Colonic mucosa (tissue), 4 donors: Measurements from ENCODE around the gene ENPP6. TPM values are rescaled to one million over a fixed set of nuclear protein-coding genes. Genes with fewer than 3 reads are reported as not detected.
A peak's percentile ranks its signal among the peaks of the same experiment; 100 is the strongest.

Source experiments
- DNase-seq: peaks from one replicate; pipeline ENCODE4 v3.0.0-alpha.2; 2020
- H3K27ac ChIP-seq: fragments of 200-600 bp; one replicate; pipeline ENCODE4 v1.8.0; 2021
- H3K27me3 ChIP-seq: fragments of 200-600 bp; one replicate; pipeline ENCODE4 v1.8.0; 2021
- H3K36me3 ChIP-seq: fragments of 200-600 bp; one replicate; pipeline ENCODE4 v1.8.0; 2021
- H3K4me1 ChIP-seq: fragments of 200-600 bp; one replicate; pipeline ENCODE4 v1.8.0; 2021; ENCODE audit warnings: mild to moderate bottlenecking
- H3K4me3 ChIP-seq: fragments of 200-600 bp; one replicate; pipeline ENCODE4 v1.8.0; 2021
- H3K9ac ChIP-seq, 2 donors: one replicate each; pipeline ENCODE4 v1.7.0; 2013; ENCODE audit warnings: control low read depth in 2 of 2, low read depth in 2 of 2, low read length in 2 of 2
- H3K9me3 ChIP-seq: fragments of 200-600 bp; one replicate; pipeline ENCODE4 v1.8.0; 2021
- intact Hi-C: fragments of 100-400 bp; cut with DNase I; formaldehyde crosslinking; loops from one replicate; pipeline ENCODE4 v1.14.1; 2022
- total RNA-seq, 2 donors: library from RNA; stranded (reverse); fragmentation: NEBNext Ultra II Directional in 1 of 2; extraction: Animal tissue kit (Norgen Biotek cat#: 25700) in 1 of 2; gene quantifications; one replicate each; pipeline ENCODE4 v1.2.1, GENCODE V29; 2021
- TF ChIP-seq, protein P1 (sequence below): fragments of 200-600 bp; IDR thresholded peaks from one replicate; pipeline ENCODE4 v1.8.0; 2022; ENCODE audit warnings: antibody characterized with exemption, mild to moderate bottlenecking
- donor health status: healthy.
- donor health status: DM: no; HTN: no; CAD: no.
- donor health status: DM: no; HTN: no; CAD: no.

The ENPP6 gene
- total RNA-seq, 2 donors from 2014 or later = 0.27 to 0.53 TPM

DNA sequence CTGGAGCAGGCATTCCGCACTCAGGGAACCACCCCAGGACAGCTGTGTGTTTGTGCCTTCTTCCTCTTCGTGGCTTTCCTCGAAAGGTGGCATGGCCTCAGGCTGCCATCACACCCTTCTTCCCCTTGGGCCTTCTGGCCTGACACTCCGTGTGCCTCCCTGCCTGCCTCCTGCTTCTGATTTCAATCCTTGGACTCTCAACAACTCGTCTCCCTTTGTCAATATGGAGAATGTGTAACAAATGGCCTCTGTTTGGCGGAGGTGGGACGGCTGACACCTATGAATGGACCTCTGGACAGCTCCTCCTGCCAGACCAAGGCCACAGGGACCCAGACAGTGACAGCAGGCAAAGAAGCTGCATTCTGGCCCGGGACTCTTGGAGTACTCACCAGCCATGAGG, 137.0 kb downstream of the ENPP6 start:
- Histone ChIP-seq H3K4me3 (no peak overlapping the region), H3K27me3 (no peaks in the 10 kb centered on the region), H3K36me3 (no peaks in the 10 kb centered on the region), H3K27ac (no peak overlapping the region), H3K9ac (no peak overlapping the region), H3K9me3 (no peaks in the 10 kb centered on the region), H3K4me1 (no peaks in the 10 kb centered on the region)
- no peak for DNase-seq
- intact Hi-C loops = no loop called here
- TF ChIP-seq, protein P1, sequence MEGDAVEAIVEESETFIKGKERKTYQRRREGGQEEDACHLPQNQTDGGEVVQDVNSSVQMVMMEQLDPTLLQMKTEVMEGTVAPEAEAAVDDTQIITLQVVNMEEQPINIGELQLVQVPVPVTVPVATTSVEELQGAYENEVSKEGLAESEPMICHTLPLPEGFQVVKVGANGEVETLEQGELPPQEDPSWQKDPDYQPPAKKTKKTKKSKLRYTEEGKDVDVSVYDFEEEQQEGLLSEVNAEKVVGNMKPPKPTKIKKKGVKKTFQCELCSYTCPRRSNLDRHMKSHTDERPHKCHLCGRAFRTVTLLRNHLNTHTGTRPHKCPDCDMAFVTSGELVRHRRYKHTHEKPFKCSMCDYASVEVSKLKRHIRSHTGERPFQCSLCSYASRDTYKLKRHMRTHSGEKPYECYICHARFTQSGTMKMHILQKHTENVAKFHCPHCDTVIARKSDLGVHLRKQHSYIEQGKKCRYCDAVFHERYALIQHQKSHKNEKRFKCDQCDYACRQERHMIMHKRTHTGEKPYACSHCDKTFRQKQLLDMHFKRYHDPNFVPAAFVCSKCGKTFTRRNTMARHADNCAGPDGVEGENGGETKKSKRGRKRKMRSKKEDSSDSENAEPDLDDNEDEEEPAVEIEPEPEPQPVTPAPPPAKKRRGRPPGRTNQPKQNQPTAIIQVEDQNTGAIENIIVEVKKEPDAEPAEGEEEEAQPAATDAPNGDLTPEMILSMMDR = no peak

DNA sequence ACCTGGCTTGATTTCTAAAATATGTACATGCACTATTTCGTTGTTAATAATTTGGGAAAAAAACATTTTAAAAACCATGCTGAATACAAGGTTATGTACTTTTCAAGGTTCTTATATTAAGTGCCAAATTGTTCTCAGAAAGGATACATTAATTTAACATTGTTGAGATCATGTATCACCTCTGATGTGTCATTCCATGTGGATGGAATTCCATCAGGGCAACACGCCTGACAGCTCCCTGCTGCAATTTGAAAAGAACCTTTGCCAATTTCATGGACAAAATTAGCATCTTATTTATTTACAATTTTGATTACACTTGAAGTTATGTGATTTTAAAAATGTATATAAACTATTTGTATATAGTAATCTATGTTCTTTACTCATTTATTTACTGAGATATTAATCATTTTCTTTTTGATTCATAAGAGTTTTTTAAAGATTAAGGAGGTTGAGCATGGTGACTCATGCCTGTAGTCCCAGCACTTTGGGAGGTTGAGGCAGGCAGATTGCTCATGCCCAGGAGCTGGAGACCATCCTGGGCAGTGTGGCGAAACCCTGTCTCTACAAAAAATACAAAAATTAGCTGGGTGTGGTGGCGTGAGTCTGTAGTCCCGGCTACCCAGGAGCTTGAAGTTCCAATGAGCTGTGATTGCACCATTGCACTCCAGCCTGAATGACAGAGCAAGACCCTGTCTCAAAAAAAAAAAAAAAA, 142.8 kb downstream of the ENPP6 start:
- Histone ChIP-seq H3K27me3 (no peaks in the 10 kb centered on the region), H3K27ac (no peak overlapping the region), H3K9ac (no peak overlapping the region), H3K9me3 (no peaks in the 10 kb centered on the region), H3K4me3 (no peak overlapping the region), H3K36me3 (no peaks in the 10 kb centered on the region), H3K4me1 (no peaks in the 10 kb centered on the region)
- DNase-seq = no peak
- TF ChIP-seq, protein P1 = no peak
- intact Hi-C loops = no loop called here

DNA sequence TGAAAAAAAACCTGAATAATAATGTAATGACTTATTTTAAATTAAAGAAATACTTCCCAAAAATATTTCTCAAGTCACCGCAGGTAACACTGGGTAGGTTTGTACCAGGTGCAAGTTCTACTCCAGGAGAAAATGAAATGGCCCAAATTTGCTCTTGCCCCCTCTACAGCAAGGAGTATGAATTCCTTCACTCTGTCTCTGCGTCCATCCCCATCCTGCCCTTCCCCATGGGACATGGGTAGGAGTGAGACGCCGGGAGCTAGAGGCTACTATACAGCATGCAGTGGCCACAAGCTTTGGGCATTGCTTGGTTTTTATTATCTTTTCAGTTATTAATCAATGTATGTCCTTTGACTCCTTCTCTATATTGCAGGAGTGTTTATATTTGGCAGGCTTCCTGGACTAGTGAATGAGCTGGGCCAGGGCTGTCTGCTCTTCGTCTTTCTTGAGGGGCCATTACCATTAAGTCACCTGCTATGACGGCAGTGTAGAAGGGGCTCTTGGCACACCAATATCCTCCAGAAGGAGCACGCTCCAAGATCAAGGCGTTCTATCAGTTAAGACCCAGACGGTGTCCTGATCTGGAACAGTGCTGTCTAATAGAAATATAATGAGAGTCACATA, 149.6 kb downstream of the ENPP6 start:
- intact Hi-C loops = no loop called here
- H3K9me3 ChIP-seq = no peaks in the 10 kb centered on the region
- H3K4me1 ChIP-seq = no peaks in the 10 kb centered on the region
- H3K27ac ChIP-seq = no peak overlapping the region
- TF ChIP-seq, protein P1 = no peak
- H3K9ac ChIP-seq = no peak overlapping the region
- H3K27me3 ChIP-seq = no peaks in the 10 kb centered on the region
- no peak overlapping the region for H3K4me3 ChIP-seq
- H3K36me3 ChIP-seq = no peaks in the 10 kb centered on the region
- no peak for DNase-seq

DNA sequence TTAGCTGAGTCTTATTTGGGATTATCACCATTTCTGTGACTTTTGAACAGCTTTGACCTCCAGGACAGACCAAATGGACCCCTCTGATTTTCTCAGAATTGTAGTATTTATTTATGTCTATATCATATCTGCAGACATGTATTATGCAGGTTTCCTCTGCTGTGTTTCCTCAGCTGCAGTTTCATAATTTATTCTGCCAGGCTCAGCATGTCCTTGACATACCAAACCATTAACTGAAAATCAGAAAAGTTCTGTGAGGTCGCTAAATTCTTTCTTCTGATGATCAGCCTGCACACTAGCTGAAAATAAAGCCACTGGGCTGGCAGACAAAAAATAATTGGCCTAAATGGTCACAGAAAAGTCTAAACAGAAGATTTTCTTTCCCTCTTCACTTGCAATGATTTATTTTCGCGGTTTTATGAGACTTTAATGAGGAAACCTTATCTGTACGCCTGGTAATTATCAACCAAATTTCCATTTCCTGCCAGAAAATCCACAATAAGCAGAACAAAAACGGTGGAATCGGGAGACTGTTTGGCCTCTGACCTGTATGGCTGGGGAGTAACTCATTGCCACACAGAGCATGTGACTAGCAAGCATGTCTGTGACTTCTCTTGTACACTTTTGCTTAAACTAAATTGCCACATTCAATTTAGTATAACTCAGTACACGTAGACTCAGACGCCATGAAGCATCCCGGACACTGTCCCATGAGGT, 150.9 kb downstream of the ENPP6 start:
- Histone ChIP-seq H3K9me3 (no peaks in the 10 kb centered on the region), H3K9ac (no peak overlapping the region), H3K27ac (no peak overlapping the region), H3K4me1 (no peaks in the 10 kb centered on the region), H3K36me3 (no peaks in the 10 kb centered on the region), H3K4me3 (no peak overlapping the region), H3K27me3 (no peaks in the 10 kb centered on the region)
- DNase-seq = peak; percentile 44
- intact Hi-C loops = no loop called here
- TF ChIP-seq, protein P1 = no peak

DNA sequence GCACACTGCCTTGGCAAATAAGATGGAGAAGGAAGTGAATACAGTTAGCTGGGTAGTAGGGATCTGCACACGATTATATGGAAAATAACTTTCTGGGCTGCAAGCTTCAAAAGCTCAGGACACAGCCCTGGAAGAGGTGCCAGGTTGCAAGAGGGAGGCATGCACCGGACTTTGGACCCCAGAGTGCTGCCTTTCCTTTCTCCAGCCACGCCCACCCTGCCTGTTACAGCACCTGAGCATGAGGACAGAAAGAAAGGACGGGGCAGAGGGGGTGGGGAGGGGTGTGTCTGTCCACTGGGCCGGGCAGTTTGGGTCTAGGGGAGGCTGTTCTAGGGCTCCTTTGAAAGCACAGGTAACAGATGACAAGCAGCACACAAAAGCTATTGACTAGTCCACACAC, 152.8 kb downstream of the ENPP6 start:
- Histone ChIP-seq H3K27me3 (no peaks in the 10 kb centered on the region), H3K4me3 (no peak overlapping the region), H3K9me3 (no peaks in the 10 kb centered on the region), H3K27ac (no peak overlapping the region), H3K4me1 (no peaks in the 10 kb centered on the region), H3K36me3 (no peaks in the 10 kb centered on the region), H3K9ac (no peak overlapping the region)
- TF ChIP-seq, protein P1 = no peak
- intact Hi-C loops = no loop called here
- DNase-seq = peak; percentile 92
